Ishikawa (cell line): ENCODE results near the gene TBC1D8.

ENCODE experiments used
- CEBPB ChIP-seq: IDR thresholded peaks from 2 replicates; pipeline ENCODE4 v1.6.1; 2012
- CREB1 ChIP-seq: IDR thresholded peaks from 2 replicates; pipeline ENCODE4 v1.6.1; 2012; ENCODE audit warnings: low read depth
- EGR1 ChIP-seq: IDR thresholded peaks from 2 replicates; pipeline ENCODE4 v1.6.1; 2012
- EP300 ChIP-seq: IDR thresholded peaks from 2 replicates; pipeline ENCODE4 v1.6.1; 2012; ENCODE audit warnings: borderline replicate concordance
- FOXM1 ChIP-seq: IDR thresholded peaks from 2 replicates; pipeline ENCODE4 v1.6.1; 2012; ENCODE audit warnings: low read depth, borderline replicate concordance
- MAX ChIP-seq: IDR thresholded peaks from 2 replicates; pipeline ENCODE4 v1.6.1; 2012
- NFIC ChIP-seq: IDR thresholded peaks from 2 replicates; pipeline ENCODE4 v1.6.1; 2012
- RAD21 ChIP-seq: IDR thresholded peaks from 2 replicates; pipeline ENCODE4 v1.6.1; 2012; ENCODE audit warnings: low read depth
- REST ChIP-seq: IDR thresholded peaks from 2 replicates; pipeline ENCODE4 v1.6.1; 2012; ENCODE audit warnings: low read depth, mild to moderate bottlenecking
- TAF1 ChIP-seq: IDR thresholded peaks from 2 replicates; pipeline ENCODE4 v1.6.1; 2012; ENCODE audit warnings: low read depth, mild to moderate bottlenecking
- TCF12 ChIP-seq: IDR thresholded peaks from 2 replicates; pipeline ENCODE4 v1.6.1; 2012; ENCODE audit warnings: low read depth
- TEAD4 ChIP-seq: IDR thresholded peaks from 2 replicates; pipeline ENCODE4 v1.6.1; 2012
- YY1 ChIP-seq: IDR thresholded peaks from 2 replicates; pipeline ENCODE4 v1.6.1; 2012; ENCODE audit warnings: low read depth
- ZBTB7A ChIP-seq: IDR thresholded peaks from 2 replicates; pipeline ENCODE4 v1.6.1; 2012; ENCODE audit warnings: low read depth
- TF ChIP-seq, protein P1 (sequence below): IDR thresholded peaks from 2 replicates; pipeline ENCODE4 v1.6.1; 2012

Gene TBC1D8

GRCh38 chr2:101168706-101169105 lies 17.5 kb upstream of the TBC1D8 start:
- TF ChIP-seq REST (no peak), FOXM1 (no peak), YY1 (no peak), TCF12 (no peak), CREB1 (no peak), CEBPB (no peak), EGR1 (no peak), EP300 (no peak), MAX (no peak), TEAD4 (no peak), RAD21 (no peak)

DNA sequence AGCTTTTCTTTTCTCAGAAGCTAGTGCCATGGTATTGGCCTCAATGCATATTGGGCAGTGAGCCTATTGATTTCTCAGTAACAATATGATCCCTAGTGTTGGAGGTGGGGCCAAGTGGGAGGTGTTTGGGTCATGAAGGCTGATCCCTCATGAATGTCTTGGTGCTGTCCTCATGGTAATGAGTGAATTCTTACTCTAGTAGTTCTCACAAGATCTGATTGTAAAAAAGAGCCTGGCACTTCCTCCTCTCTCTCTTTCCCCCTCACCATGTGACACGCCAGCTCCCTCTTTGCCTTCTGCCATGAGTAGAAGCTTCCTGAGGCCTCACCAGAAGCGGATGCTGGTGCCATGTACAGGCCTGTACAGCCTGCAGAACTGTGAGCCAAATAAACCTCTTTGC lies 12.8 kb upstream of the TBC1D8 start:
- TF ChIP-seq TCF12 (no peak), MAX (no peak)

- TF ChIP-seq FOXM1 (no peak), EGR1 (no peak), TAF1 (no peak), NFIC (no peak), YY1 (no peak), MAX (no peak), RAD21 (no peak), CEBPB (no peak), TEAD4 (no peak), ZBTB7A (no peak), EP300 (no peak), CREB1 (no peak), TCF12 (no peak), REST (no peak)
- TF ChIP-seq, protein P1, sequence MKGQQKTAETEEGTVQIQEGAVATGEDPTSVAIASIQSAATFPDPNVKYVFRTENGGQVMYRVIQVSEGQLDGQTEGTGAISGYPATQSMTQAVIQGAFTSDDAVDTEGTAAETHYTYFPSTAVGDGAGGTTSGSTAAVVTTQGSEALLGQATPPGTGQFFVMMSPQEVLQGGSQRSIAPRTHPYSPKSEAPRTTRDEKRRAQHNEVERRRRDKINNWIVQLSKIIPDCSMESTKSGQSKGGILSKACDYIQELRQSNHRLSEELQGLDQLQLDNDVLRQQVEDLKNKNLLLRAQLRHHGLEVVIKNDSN, result no peak
Observed at GRCh38 chr2:101162561-101163330, 11.6 kb upstream of the TBC1D8 start.

- TF ChIP-seq FOXM1, result no peak
Observed at GRCh38 chr2:101161658-101162057, 10.5 kb upstream of the TBC1D8 start.

DNA sequence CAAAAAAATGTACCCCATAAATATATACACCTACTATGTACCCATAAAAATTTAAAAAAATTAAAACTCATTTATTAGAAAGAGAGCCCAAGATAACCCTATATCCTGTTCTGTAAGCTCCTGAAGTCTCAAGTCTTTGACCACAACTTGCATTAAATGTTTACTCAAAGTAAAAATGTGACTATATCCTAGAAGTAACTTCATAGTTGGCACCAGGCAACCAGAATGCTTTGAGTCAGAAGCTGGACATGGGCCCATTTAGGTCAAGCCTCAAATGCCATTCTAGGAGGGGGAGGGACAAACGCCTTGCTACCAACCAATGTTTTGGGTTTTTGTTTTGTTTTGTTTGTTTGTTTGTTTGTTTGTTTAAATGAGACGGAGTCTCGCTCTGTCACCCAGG lies 9.3 kb upstream of the TBC1D8 start:
- TF ChIP-seq EP300 (no peak), RAD21 (no peak), CEBPB (no peak), NFIC (no peak), TCF12 (no peak), EGR1 (no peak), MAX (no peak)

- TF ChIP-seq RAD21 (no peak), NFIC (no peak), EGR1 (no peak), MAX (no peak), YY1 (no peak), ZBTB7A (no peak), FOXM1 (no peak), EP300 (no peak)
Observed at GRCh38 chr2:101159526-101159925, 8.3 kb upstream of the TBC1D8 start.

GRCh38 chr2:101157272-101157671 lies 6.1 kb upstream of the TBC1D8 start:
- TF ChIP-seq CEBPB, result no peak
- no peak for TF ChIP-seq NFIC
